ENCODE results near the gene SH3RF3. TPM values are rescaled to one million over a fixed set of nuclear protein-coding genes. Genes with fewer than 3 reads are reported as not detected.

The SH3RF3 gene
- total RNA-seq, 1 donor from 2014 or later: 0.28 TPM

DNA sequence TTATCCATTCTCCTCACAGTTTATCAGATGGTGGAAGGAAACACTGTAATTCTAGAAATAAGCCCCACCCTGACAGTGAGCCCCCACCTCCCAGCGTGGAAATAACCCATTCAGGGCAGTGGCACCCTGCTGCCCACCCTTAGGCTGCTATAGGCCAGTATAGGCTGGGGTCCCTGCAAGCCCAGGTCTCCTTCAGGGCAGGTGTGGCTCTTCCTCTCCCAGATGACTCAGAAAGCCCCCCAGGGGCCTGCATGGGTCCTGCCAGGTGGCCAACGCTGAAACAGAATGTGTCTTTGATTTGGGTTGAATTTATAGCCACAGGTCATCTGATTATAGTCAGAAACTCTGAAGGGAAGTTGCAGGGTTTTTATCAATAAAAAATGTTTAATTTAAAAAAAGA, 136.4 kb downstream of the SH3RF3 start:
- DNase-seq (ENCODE audit: low spot score): no peak
- Histone ChIP-seq H3K4me1 (peaks cover 10% of the 10 kb centered on the region), H3K27ac (no peak overlapping the region), H3K9ac (no peak overlapping the region), H4K20me1 (ENCODE audit: low read depth) (no peaks in the 10 kb centered on the region), H3K4me3 (no peak overlapping the region), H3K36me3 (no peaks in the 10 kb centered on the region), H3K9me3 (ENCODE audit: low read depth) (no peaks in the 10 kb centered on the region), H3F3A (ENCODE audit: low read depth) (no peaks in the 10 kb centered on the region), H2AFZ (replicated peaks) (no peak overlapping the region), H3K27me3 (no peaks in the 10 kb centered on the region), H3K79me2 (ENCODE audit: low read depth) (no peaks in the 10 kb centered on the region), H3K4me2 (no peak overlapping the region)
- Mint-ChIP-seq H3K4me3 (no peak overlapping the region), H3K4me1 (peaks cover 46% of the 10 kb centered on the region), H3K27me3 (ENCODE audit: insufficient read depth, low read depth) (peaks cover 5% of the 10 kb centered on the region), H3K36me3 (no peaks in the 10 kb centered on the region), H3K9me3 (no peaks in the 10 kb centered on the region), H3K27ac (peak overlapping the region; percentile 23)
- no peak for TF ChIP-seq EZH2 (IDR thresholded peaks at IDR 0.05)
- TF ChIP-seq EZH2phosphoT487 (IDR thresholded peaks at IDR 0.05): no peak
- TF ChIP-seq CTCF (IDR thresholded peaks at IDR 0.05): no peak

- no peak for DNase-seq (ENCODE audit: low spot score)
- H3K4me1 Mint-ChIP-seq: peaks cover 42% of the 10 kb centered on the region
- H3F3A ChIP-seq (ENCODE audit: low read depth): no peaks in the 10 kb centered on the region
- peaks cover 5% of the 10 kb centered on the region for H3K27me3 Mint-ChIP-seq (ENCODE audit: insufficient read depth, low read depth)
- H3K36me3 Mint-ChIP-seq: no peaks in the 10 kb centered on the region
- H3K27ac ChIP-seq: no peak overlapping the region
- no peaks in the 10 kb centered on the region for H3K36me3 ChIP-seq
- H3K27ac Mint-ChIP-seq: peak overlapping the region; percentile 12
- no peaks in the 10 kb centered on the region for H3K27me3 ChIP-seq
- no peaks in the 10 kb centered on the region for H3K79me2 ChIP-seq (ENCODE audit: low read depth)
- no peaks in the 10 kb centered on the region for H4K20me1 ChIP-seq (ENCODE audit: low read depth)
- no peaks in the 10 kb centered on the region for H3K9me3 ChIP-seq (ENCODE audit: low read depth)
- H3K9me3 Mint-ChIP-seq: no peaks in the 10 kb centered on the region
- no peak overlapping the region for H3K4me3 Mint-ChIP-seq
- no peak overlapping the region for H2AFZ ChIP-seq (replicated peaks)
- H3K4me1 ChIP-seq: peaks cover 10% of the 10 kb centered on the region
- no peak overlapping the region for H3K4me3 ChIP-seq
- no peak for TF ChIP-seq EZH2phosphoT487 (IDR thresholded peaks at IDR 0.05)
- TF ChIP-seq CTCF (IDR thresholded peaks at IDR 0.05): no peak
- no peak for TF ChIP-seq EZH2 (IDR thresholded peaks at IDR 0.05)
- no peak overlapping the region for H3K9ac ChIP-seq
- no peak overlapping the region for H3K4me2 ChIP-seq
Observed at GRCh38 chr2:109265953-109266352, 136.9 kb downstream of the SH3RF3 start.

DNA sequence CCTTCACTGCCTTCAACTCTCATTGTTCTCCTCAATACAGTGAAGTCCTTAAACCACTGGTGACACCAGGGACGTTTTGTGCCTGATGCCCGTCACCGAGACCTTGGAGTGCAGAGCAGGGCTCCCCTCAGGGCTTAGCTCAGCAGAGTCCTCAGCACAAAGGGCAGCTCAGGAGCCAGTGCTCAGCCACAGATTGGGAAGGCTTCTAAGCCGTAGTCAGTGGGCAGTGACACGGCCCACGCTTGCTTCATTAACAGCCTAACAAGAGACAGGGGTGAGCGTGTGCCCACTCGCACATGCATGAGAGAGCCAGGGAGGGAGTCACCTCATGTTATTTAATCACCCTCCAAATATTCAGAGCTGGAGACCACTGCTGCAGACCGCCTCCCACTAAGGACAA, 137.5 kb downstream of the SH3RF3 start:
- H3K27me3 ChIP-seq: no peaks in the 10 kb centered on the region
- Mint-ChIP-seq H3K4me3 (no peak overlapping the region), H3K4me1 (peaks cover 37% of the 10 kb centered on the region), H3K27me3 (ENCODE audit: insufficient read depth, low read depth) (peaks cover 5% of the 10 kb centered on the region), H3K27ac (no peak overlapping the region), H3K36me3 (no peaks in the 10 kb centered on the region), H3K9me3 (no peaks in the 10 kb centered on the region)
- H2AFZ ChIP-seq (replicated peaks): no peak overlapping the region
- no peak overlapping the region for H3K9ac ChIP-seq
- no peak overlapping the region for H3K4me2 ChIP-seq
- no peaks in the 10 kb centered on the region for H3F3A ChIP-seq (ENCODE audit: low read depth)
- H4K20me1 ChIP-seq (ENCODE audit: low read depth): no peaks in the 10 kb centered on the region
- no peaks in the 10 kb centered on the region for H3K79me2 ChIP-seq (ENCODE audit: low read depth)
- H3K4me1 ChIP-seq: peaks cover 10% of the 10 kb centered on the region
- no peak overlapping the region for H3K27ac ChIP-seq
- H3K4me3 ChIP-seq: no peak overlapping the region
- H3K36me3 ChIP-seq: no peaks in the 10 kb centered on the region
- TF ChIP-seq CTCF (IDR thresholded peaks at IDR 0.05) (no peak), EZH2 (IDR thresholded peaks at IDR 0.05) (no peak), EZH2phosphoT487 (IDR thresholded peaks at IDR 0.05) (no peak)
- no peaks in the 10 kb centered on the region for H3K9me3 ChIP-seq (ENCODE audit: low read depth)
- no peak for DNase-seq (ENCODE audit: low spot score)
